Endothelial cell of umbilical vein (primary cell): ENCODE data around the gene KIF2B.

ENCODE experiments used
- POLR2A ChIP-seq: IDR thresholded peaks from 2 replicates; pipeline ENCODE4 v1.6.1; 2012; ENCODE audit warnings: low read depth, mild to moderate bottlenecking, control low read depth, low read length
- TF ChIP-seq, protein P1 (sequence below): IDR thresholded peaks from 2 replicates; pipeline ENCODE4 v1.6.1; 2011; ENCODE audit not compliant: insufficient read depth, insufficient read length
- TF ChIP-seq, protein P2 (sequence below), 2 donors: IDR thresholded peaks; 1 replicate in 1 of 2; 2 replicates in 1 of 2; pipeline ENCODE4 v1.5.1; 2011; ENCODE audit warnings: low read length in 2 of 2, mild to moderate bottlenecking in 2 of 2, moderate library complexity in 2 of 2, control low read depth in 1 of 2, inconsistent platforms in 1 of 2, low read depth in 1 of 2; ENCODE audit not compliant: insufficient read depth in 1 of 2; ENCODE audit errors: extremely low read depth in 1 of 2

DNA sequence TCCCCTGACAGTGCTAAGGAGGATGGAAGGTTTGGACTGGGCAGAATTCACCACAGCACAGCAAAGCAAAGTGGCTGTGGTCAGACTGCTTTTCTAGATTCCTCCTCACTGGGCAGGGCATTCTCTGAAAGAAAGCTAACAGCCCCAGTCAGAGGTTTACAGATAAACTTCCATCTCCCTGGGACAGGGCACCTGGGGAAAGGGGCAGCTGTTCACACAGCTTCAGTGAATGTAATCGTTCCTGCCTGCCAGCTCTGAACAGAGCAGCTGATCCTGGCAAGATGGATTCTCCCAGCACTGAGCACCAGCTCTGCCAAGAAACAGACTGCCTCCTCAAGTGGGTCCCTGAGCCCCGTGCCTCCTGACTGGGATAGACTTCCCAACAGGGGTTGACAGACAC lies 42.4 kb upstream of the KIF2B start:
- TF ChIP-seq POLR2A, result no peak
- TF ChIP-seq, protein P1, sequence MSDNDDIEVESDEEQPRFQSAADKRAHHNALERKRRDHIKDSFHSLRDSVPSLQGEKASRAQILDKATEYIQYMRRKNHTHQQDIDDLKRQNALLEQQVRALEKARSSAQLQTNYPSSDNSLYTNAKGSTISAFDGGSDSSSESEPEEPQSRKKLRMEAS, result no peak
- TF ChIP-seq, protein P2, sequence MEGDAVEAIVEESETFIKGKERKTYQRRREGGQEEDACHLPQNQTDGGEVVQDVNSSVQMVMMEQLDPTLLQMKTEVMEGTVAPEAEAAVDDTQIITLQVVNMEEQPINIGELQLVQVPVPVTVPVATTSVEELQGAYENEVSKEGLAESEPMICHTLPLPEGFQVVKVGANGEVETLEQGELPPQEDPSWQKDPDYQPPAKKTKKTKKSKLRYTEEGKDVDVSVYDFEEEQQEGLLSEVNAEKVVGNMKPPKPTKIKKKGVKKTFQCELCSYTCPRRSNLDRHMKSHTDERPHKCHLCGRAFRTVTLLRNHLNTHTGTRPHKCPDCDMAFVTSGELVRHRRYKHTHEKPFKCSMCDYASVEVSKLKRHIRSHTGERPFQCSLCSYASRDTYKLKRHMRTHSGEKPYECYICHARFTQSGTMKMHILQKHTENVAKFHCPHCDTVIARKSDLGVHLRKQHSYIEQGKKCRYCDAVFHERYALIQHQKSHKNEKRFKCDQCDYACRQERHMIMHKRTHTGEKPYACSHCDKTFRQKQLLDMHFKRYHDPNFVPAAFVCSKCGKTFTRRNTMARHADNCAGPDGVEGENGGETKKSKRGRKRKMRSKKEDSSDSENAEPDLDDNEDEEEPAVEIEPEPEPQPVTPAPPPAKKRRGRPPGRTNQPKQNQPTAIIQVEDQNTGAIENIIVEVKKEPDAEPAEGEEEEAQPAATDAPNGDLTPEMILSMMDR (IDR thresholded peaks at IDR 0.05; ENCODE audit: extremely low read depth in 1 of 2, insufficient read depth in 1 of 2, low read depth in 1 of 2, low read length in 2 of 2), result no peak
